ENCODE measurements around the gene ST6GAL2.

DNA sequence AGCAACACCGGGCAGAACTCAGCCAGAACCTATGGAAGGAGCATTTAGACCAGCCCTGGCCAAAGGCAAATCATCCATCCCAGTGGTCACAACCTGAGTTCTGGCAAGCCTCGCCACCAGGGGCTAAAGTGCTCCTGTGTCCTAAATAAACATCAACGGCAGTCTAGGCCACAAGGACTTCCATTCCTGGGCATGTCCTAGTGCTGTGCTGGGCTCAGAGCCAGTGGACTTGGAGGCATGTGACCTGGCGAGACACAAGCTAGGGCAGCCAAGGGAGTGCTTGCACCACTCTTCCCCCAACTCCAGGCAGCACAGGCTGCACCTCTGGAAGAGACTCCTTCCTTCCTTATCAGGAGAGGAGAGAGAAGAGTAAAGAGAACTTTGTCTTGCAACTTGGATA lies 69.0 kb downstream of the ST6GAL2 start:
- TF ChIP-seq, protein P1, sequence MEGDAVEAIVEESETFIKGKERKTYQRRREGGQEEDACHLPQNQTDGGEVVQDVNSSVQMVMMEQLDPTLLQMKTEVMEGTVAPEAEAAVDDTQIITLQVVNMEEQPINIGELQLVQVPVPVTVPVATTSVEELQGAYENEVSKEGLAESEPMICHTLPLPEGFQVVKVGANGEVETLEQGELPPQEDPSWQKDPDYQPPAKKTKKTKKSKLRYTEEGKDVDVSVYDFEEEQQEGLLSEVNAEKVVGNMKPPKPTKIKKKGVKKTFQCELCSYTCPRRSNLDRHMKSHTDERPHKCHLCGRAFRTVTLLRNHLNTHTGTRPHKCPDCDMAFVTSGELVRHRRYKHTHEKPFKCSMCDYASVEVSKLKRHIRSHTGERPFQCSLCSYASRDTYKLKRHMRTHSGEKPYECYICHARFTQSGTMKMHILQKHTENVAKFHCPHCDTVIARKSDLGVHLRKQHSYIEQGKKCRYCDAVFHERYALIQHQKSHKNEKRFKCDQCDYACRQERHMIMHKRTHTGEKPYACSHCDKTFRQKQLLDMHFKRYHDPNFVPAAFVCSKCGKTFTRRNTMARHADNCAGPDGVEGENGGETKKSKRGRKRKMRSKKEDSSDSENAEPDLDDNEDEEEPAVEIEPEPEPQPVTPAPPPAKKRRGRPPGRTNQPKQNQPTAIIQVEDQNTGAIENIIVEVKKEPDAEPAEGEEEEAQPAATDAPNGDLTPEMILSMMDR (IDR thresholded peaks at IDR 0.05) = no peak
- TF ChIP-seq POLR2AphosphoS5 (IDR thresholded peaks at IDR 0.05) (no peak), POLR2A (IDR thresholded peaks at IDR 0.05) (no peak)
